Measurements from ENCODE around the gene RPL39L.

DNA sequence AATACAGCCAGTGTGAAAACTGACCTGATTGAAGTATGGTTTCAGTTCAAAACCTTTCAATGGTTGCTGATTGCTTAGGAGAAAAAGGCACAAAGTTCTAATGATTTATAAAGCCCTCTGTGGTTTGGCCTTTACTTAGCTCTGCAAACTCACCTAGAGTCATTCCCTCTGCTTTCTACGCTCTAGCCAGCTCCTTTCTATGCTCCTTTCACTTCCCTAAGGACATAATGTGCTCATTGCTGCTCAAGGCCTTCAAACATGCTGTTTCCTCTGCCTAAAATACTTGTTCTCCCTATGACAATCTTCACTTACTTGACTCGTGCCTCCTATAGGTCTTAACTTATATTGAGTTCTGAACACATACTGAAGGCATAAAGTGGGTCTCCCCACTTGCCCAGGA, 19.0 kb downstream of the RPL39L start:
- TF ChIP-seq POLR2AphosphoS5 (IDR thresholded peaks at IDR 0.05; ENCODE audit: low read depth, low read length) (no peak), TCF7L2 (IDR thresholded peaks at IDR 0.05; ENCODE audit: low read depth, low read length) (no peak), SIN3A (IDR thresholded peaks at IDR 0.05; ENCODE audit: borderline replicate concordance, insufficient read depth, low read depth, low read length) (no peak)
- TF ChIP-seq, protein P1, sequence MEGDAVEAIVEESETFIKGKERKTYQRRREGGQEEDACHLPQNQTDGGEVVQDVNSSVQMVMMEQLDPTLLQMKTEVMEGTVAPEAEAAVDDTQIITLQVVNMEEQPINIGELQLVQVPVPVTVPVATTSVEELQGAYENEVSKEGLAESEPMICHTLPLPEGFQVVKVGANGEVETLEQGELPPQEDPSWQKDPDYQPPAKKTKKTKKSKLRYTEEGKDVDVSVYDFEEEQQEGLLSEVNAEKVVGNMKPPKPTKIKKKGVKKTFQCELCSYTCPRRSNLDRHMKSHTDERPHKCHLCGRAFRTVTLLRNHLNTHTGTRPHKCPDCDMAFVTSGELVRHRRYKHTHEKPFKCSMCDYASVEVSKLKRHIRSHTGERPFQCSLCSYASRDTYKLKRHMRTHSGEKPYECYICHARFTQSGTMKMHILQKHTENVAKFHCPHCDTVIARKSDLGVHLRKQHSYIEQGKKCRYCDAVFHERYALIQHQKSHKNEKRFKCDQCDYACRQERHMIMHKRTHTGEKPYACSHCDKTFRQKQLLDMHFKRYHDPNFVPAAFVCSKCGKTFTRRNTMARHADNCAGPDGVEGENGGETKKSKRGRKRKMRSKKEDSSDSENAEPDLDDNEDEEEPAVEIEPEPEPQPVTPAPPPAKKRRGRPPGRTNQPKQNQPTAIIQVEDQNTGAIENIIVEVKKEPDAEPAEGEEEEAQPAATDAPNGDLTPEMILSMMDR (IDR thresholded peaks at IDR 0.05), result no peak

Measured in Panc1 (cell line).